B cell (primary cell): ENCODE data around the gene FARP1. TPM values are rescaled to one million over a fixed set of nuclear protein-coding genes. Genes with fewer than 3 reads are reported as not detected.

Experiments used
- ATAC-seq: fragments of 200-7000 bp; cut with Tn5 transposase; one replicate; pipeline ENCODE4 v1.10.0; 2021; ENCODE audit warnings: low read depth, mild to moderate bottlenecking, moderate number of reproducible peaks, moderate library complexity
- CTCF ChIA-PET: fragments of 350-600 bp; sonication (Branson Sonifier 250); formaldehyde crosslinking; loops from one replicate; lab custom pipeline; 2021; ENCODE audit warnings: antibody characterized with exemption, inconsistent platforms; lab: Charles Lee
- POLR2A ChIA-PET: fragments of 350-600 bp; sonication (Branson Sonifier 250); formaldehyde crosslinking; loops from one replicate; lab custom pipeline; 2021; ENCODE audit warnings: antibody characterized with exemption; lab: Charles Lee
- DNase-seq: peaks from one replicate; pipeline ENCODE4 v3.0.0; 2013
- H2AFZ ChIP-seq: 2 replicates; pipeline ENCODE4 v1.6.1; 2012; ENCODE audit warnings: mild to moderate bottlenecking, low read depth, low read length; ENCODE audit not compliant: insufficient read depth, poor library complexity, severe bottlenecking
- H3K27ac ChIP-seq, 2 donors: 1 replicate in 1 of 2; 2 replicates in 1 of 2; pipeline ENCODE4 v1.5.1; 2012 to 2013; ENCODE audit warnings: low read length in 2 of 2, mild to moderate bottlenecking in 2 of 2, moderate library complexity in 1 of 2
- H3K27me3 ChIP-seq, 4 experiments: fragments of 200-600 bp in 1 of 4; sonication (generic) in 1 of 4; replicated peaks in 1 of 4; 1 replicate in 2 of 4; 2 replicates in 2 of 4; pipeline versions ENCODE4 v1.6.1 to v1.7.0; 2013 to 2016; ENCODE audit warnings: low read length in 3 of 4, mild to moderate bottlenecking in 2 of 4, mixed read lengths in 1 of 4, moderate library complexity in 1 of 4; ENCODE audit not compliant: insufficient read depth in 4 of 4, control insufficient read depth in 3 of 4; ENCODE audit errors: control extremely low read depth in 1 of 4
- H3K36me3 ChIP-seq, 2 experiments: replicated peaks in 1 of 2; 1 replicate in 1 of 2; 2 replicates in 1 of 2; pipeline versions ENCODE4 v1.6.1 to v1.7.1; 2013; ENCODE audit warnings: low read length in 1 of 2; ENCODE audit not compliant: insufficient read depth in 2 of 2, control insufficient read depth in 1 of 2; ENCODE audit errors: control extremely low read depth in 1 of 2, extremely low read depth in 1 of 2
- H3K4me1 ChIP-seq, 2 donors: fragments of 200-600 bp in 1 of 2; sonication (generic) in 1 of 2; 1 replicate in 1 of 2; 2 replicates in 1 of 2; pipeline versions ENCODE4 v1.5.1 to v1.6.1; 2013 to 2017; ENCODE audit warnings: low read length in 2 of 2; ENCODE audit not compliant: control insufficient read depth in 2 of 2, insufficient read depth in 2 of 2
- H3K4me2 ChIP-seq: replicated peaks from 2 replicates; pipeline ENCODE3; 2012; ENCODE audit warnings: mild to moderate bottlenecking, low read depth, low read length; ENCODE audit not compliant: poor library complexity, severe bottlenecking
- H3K4me3 ChIP-seq, 5 experiments: fragments of 200-600 bp in 1 of 5; sonication (generic) in 1 of 5; 1 replicate in 3 of 5; 2 replicates in 2 of 5; pipeline versions ENCODE4 v1.5.1 to v1.7.0; 2011 to 2016; ENCODE audit warnings: low read length in 4 of 5, mild to moderate bottlenecking in 4 of 5, low read depth in 2 of 5, control low read depth in 1 of 5, moderate library complexity in 1 of 5; ENCODE audit not compliant: insufficient read depth in 1 of 5; ENCODE audit errors: control extremely low read depth in 1 of 5, extremely low read depth in 1 of 5
- H3K79me2 ChIP-seq: fragments of 200-600 bp; sonication (generic); one replicate; pipeline ENCODE4 v1.6.0; 2016; ENCODE audit warnings: low read length; ENCODE audit not compliant: control insufficient read depth, insufficient read depth
- H3K9ac ChIP-seq: fragments of 200-600 bp; sonication (generic); 2 replicates; pipeline ENCODE4 v1.6.1; 2017; ENCODE audit warnings: mild to moderate bottlenecking, low read length, moderate library complexity
- H3K9me3 ChIP-seq, 3 donors: one replicate each; pipeline versions ENCODE4 v1.6.1 to v1.7.1; 2013; ENCODE audit warnings: low read length in 2 of 3; ENCODE audit not compliant: control insufficient read depth in 2 of 3, insufficient read depth in 1 of 3; ENCODE audit errors: control extremely low read depth in 1 of 3
- H4K20me1 ChIP-seq: 2 replicates; pipeline ENCODE4 v1.6.0; 2012; ENCODE audit warnings: mild to moderate bottlenecking, low read length; ENCODE audit not compliant: insufficient read depth, control insufficient read depth, poor library complexity, severe bottlenecking
- H3K27ac Mint-ChIP-seq: one replicate; pipeline ENCODE4 v1.8.0; 2021; ENCODE audit warnings: mixed read lengths
- H3K27me3 Mint-ChIP-seq: one replicate; pipeline ENCODE4 v1.8.0; 2021; ENCODE audit warnings: mixed read lengths
- H3K4me1 Mint-ChIP-seq: one replicate; pipeline ENCODE4 v1.8.0; 2021; ENCODE audit warnings: mixed read lengths
- H3K4me3 Mint-ChIP-seq: one replicate; pipeline ENCODE4 v1.8.0; 2021; ENCODE audit warnings: mixed read lengths
- H3K9me3 Mint-ChIP-seq: one replicate; pipeline ENCODE4 v1.8.0; 2022; ENCODE audit warnings: mixed read lengths; ENCODE audit not compliant: insufficient read depth
- EZH2 ChIP-seq: IDR thresholded peaks from 2 replicates; pipeline ENCODE4 v1.6.1; 2012; ENCODE audit warnings: borderline replicate concordance, low read depth, mild to moderate bottlenecking, moderate library complexity, low read length; ENCODE audit not compliant: insufficient read depth, poor library complexity, severe bottlenecking
- WGBS: methylation state at CpG from one replicate; pipeline ENCODE4 v1.1.5; 2013; ENCODE audit warnings: missing lambda C conversion rate; ENCODE audit not compliant: insufficient coverage; 5-methylcytosine and 5-hydroxymethylcytosine counted together
- intact Hi-C: fragments of 100-400 bp; cut with micrococcal nuclease; formaldehyde crosslinking; loops from one replicate; pipeline ENCODE4 v1.10.0; 2022
- polyA plus RNA-seq: library from polyadenylated mRNA; depleted of rRNA; stranded (reverse); fragments of >200 nt; gene quantifications from 2 replicates; pipeline ENCODE4 v1.2.3, GENCODE V29; 2012
- total RNA-seq, 2 donors: library from RNA; stranded (reverse); fragments of 120-200 nt in 1 of 2; gene quantifications; 1 replicate in 1 of 2; 2 replicates in 1 of 2; pipeline versions ENCODE4 v1.2.3 to v1.2.4, GENCODE V29; 2013 to 2022
- TF ChIP-seq, protein P1 (sequence below): fragments of 200-600 bp; IDR thresholded peaks from one replicate; pipeline ENCODE4 v1.8.0; 2022; ENCODE audit warnings: antibody characterized with exemption, mild to moderate bottlenecking

FARP1 gene
- total and polyA plus RNA-seq, 2 donors (not counting 1 experiment from before 2014, with no cell fraction given), result 0.15 to 1.5 TPM

DNA sequence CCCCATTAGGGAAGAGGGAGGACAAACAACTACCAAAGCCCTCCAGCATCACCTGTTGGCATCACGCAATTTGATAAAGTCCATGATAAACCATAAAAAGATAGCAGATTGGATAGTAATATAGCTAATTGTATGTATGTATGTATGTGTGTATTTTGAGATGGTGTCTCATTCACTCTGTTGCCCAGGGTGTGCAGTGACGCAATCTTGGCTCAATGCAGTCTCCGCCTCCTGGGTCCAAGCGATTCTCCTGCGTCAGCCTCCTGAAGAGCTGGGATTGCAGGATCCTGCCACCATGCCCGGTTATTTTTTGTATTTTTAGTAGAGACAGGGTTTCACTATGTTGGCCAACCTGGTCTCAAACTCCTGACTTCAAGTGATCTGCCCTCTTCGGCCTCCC lies 108.8 kb downstream of the FARP1 start:
- intact Hi-C loops, result no loop called here
- WGBS, result 97% methylated on average over 4 of the region's 7 CpGs
- H3K27me3 Mint-ChIP-seq, result peaks cover 4% of the 10 kb centered on the region
- Histone ChIP-seq H3K27me3 (no peaks in the 10 kb centered on the region), H3K4me2 (no peak overlapping the region), H3K9me3 (no peaks in the 10 kb centered on the region), H3K9ac (no peak overlapping the region), H2AFZ (no peak overlapping the region), H4K20me1 (no peaks in the 10 kb centered on the region), H3K79me2 (no peaks in the 10 kb centered on the region), H3K36me3 (no peaks in the 10 kb centered on the region), H3K4me3 (no peak overlapping the region), H3K4me1 (no peaks in the 10 kb centered on the region), H3K27ac (no peak overlapping the region)
- H3K4me3 Mint-ChIP-seq, result no peak overlapping the region
- CTCF ChIA-PET, result no interaction called here
- ATAC-seq (no peak), DNase-seq (no peak)
- POLR2A ChIA-PET, result no interaction called here
- no peaks in the 10 kb centered on the region for H3K4me1 Mint-ChIP-seq
- H3K9me3 Mint-ChIP-seq, result no peaks in the 10 kb centered on the region
- no peak overlapping the region for H3K27ac Mint-ChIP-seq
- no peak for TF ChIP-seq EZH2
- TF ChIP-seq, protein P1, sequence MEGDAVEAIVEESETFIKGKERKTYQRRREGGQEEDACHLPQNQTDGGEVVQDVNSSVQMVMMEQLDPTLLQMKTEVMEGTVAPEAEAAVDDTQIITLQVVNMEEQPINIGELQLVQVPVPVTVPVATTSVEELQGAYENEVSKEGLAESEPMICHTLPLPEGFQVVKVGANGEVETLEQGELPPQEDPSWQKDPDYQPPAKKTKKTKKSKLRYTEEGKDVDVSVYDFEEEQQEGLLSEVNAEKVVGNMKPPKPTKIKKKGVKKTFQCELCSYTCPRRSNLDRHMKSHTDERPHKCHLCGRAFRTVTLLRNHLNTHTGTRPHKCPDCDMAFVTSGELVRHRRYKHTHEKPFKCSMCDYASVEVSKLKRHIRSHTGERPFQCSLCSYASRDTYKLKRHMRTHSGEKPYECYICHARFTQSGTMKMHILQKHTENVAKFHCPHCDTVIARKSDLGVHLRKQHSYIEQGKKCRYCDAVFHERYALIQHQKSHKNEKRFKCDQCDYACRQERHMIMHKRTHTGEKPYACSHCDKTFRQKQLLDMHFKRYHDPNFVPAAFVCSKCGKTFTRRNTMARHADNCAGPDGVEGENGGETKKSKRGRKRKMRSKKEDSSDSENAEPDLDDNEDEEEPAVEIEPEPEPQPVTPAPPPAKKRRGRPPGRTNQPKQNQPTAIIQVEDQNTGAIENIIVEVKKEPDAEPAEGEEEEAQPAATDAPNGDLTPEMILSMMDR, result no peak

DNA sequence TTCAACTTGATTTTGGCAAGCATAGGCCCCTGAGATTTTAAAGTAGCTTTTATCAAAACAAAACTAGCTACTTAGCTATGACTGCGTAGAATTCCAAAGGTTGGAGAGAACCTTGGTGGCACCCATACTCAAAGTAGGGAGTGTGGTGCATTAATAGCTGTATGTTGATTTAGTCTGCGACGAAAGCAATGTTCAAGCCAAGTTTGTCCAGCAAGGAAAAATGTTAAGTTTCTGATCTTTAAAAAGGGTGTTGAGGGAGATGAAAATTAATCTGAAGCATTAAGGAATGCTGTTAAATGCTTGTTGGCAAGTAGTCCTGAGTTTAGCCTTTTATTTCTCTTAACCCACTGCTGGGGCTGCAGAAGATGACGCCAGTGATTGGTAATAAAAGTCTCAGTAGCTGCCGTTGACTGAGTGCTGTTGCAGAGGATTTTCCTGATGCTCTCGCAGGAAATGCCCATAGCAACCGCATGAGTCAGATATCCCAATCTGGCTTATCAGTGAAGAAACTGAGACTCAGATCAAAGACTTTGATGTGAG lies 110.1 kb downstream of the FARP1 start:
- no peak overlapping the region for H3K4me3 Mint-ChIP-seq
- no peak overlapping the region for H3K4me2 ChIP-seq
- H3K27me3 ChIP-seq, result no peaks in the 10 kb centered on the region
- TF ChIP-seq EZH2, result no peak
- TF ChIP-seq, protein P1, result no peak
- H3K27me3 Mint-ChIP-seq, result no peaks in the 10 kb centered on the region
- no peaks in the 10 kb centered on the region for H3K4me1 ChIP-seq
- H3K4me3 ChIP-seq, result no peak overlapping the region
- H3K36me3 ChIP-seq, result no peaks in the 10 kb centered on the region
- no peaks in the 10 kb centered on the region for H3K9me3 Mint-ChIP-seq
- H3K4me1 Mint-ChIP-seq, result no peaks in the 10 kb centered on the region
- POLR2A ChIA-PET, result no interaction called here
- intact Hi-C loops, result no loop called here
- H3K27ac ChIP-seq, result no peak overlapping the region
- H3K79me2 ChIP-seq, result no peaks in the 10 kb centered on the region
- ATAC-seq, result no peak
- H3K9ac ChIP-seq, result no peak overlapping the region
- no peaks in the 10 kb centered on the region for H3K9me3 ChIP-seq
- H2AFZ ChIP-seq, result no peak overlapping the region
- CTCF ChIA-PET, result no interaction called here
- H3K27ac Mint-ChIP-seq, result no peak overlapping the region
- DNase-seq, result no peak
- H4K20me1 ChIP-seq, result no peaks in the 10 kb centered on the region
- 93% methylated on average over 7 of the region's 7 CpGs for WGBS
